Nephron (organoid): ENCODE results near the gene CYB5R4.

Experiments used
- H3K27ac Mint-ChIP-seq, 3 experiments: 2 replicates each; pipeline ENCODE4 v1.8.0; 2020; ENCODE audit warnings: mixed read lengths in 3 of 3, mild to moderate bottlenecking in 2 of 3, moderate library complexity in 1 of 3
- H3K27me3 Mint-ChIP-seq: 2 replicates; pipeline ENCODE4 v1.8.0; 2021; ENCODE audit warnings: low read depth, mild to moderate bottlenecking, moderate library complexity, mixed read lengths
- H3K36me3 Mint-ChIP-seq: 2 replicates; pipeline ENCODE4 v1.8.0; 2020; ENCODE audit warnings: low read depth, mixed read lengths
- H3K4me1 Mint-ChIP-seq: 2 replicates; pipeline ENCODE4 v1.8.0; 2020; ENCODE audit warnings: mixed read lengths
- H3K4me3 Mint-ChIP-seq, 3 experiments: 2 replicates each; pipeline ENCODE4 v1.8.0; 2020; ENCODE audit warnings: mild to moderate bottlenecking in 3 of 3, mixed read lengths in 3 of 3, moderate library complexity in 2 of 3
- H3K9me3 Mint-ChIP-seq: 2 replicates; pipeline ENCODE4 v1.8.0; 2020; ENCODE audit warnings: mixed read lengths
- CTCF ChIP-seq, 3 experiments: fragments of 200-600 bp; sonication (generic); IDR thresholded peaks; one replicate each; pipeline ENCODE4 v1.5.0; 2021; ENCODE audit warnings: antibody characterized with exemption in 3 of 3; ENCODE audit not compliant: unreplicated experiment in 3 of 3

CYB5R4 gene

GRCh38 chr6:83849127-83849526 is 10.4 kb upstream of the CYB5R4 start:
- H3K36me3 Mint-ChIP-seq, result no peaks in the 10 kb centered on the region
- no peaks in the 10 kb centered on the region for H3K9me3 Mint-ChIP-seq
- peaks cover 52% of the 10 kb centered on the region for H3K27me3 Mint-ChIP-seq
- H3K4me3 Mint-ChIP-seq, result no peak overlapping the region
- no peaks in the 10 kb centered on the region for H3K4me1 Mint-ChIP-seq
- no peak for TF ChIP-seq CTCF (IDR thresholded peaks at IDR 0.05; ENCODE audit: unreplicated experiment in 3 of 3)
- H3K27ac Mint-ChIP-seq, result no peak overlapping the region

- Mint-ChIP-seq H3K4me1 (no peaks in the 10 kb centered on the region), H3K36me3 (no peaks in the 10 kb centered on the region), H3K4me3 (no peak overlapping the region), H3K9me3 (no peaks in the 10 kb centered on the region), H3K27ac (no peak overlapping the region), H3K27me3 (peaks cover 56% of the 10 kb centered on the region)
- TF ChIP-seq CTCF (IDR thresholded peaks at IDR 0.05; ENCODE audit: unreplicated experiment in 3 of 3), result no peak
These were observed 9.9 kb upstream of the CYB5R4 start for GRCh38 chr6:83849610-83850009.

DNA sequence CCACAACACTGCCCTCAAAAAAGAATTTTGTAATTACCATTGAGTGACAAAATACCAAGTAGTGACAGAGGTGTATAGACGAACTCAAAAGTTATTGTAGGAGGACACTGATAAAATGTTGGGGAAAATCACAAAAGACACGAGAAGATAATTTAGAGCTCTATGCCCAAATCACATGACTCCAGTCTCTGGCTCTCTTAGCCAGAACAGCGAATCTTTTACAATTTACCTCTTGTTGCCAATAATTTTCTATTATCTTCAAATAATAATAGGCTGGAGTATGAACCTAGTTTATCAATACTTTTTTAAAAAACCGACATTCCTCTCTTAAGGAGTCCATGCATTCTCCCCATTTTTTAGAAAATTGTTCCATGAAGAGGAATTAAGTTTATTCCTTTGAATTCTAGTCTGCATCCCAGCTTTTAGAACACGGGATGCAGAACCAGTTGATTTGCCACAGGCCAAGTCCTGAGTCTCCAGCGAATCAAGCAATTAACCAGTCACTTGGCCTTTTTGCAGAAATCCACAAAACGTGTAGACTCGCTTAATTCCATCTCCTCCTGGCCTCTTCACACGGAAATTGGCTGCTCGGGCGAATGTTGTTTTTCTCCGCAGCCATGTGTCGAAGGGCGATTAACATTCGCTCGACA is 6.8 kb upstream of the CYB5R4 start:
- H3K27ac Mint-ChIP-seq, result no peak overlapping the region
- no peaks in the 10 kb centered on the region for H3K9me3 Mint-ChIP-seq
- H3K27me3 Mint-ChIP-seq, result peaks cover 75% of the 10 kb centered on the region
- peak overlapping the region; percentile 76 to 84 (median 76) for H3K4me3 Mint-ChIP-seq
- TF ChIP-seq CTCF (IDR thresholded peaks at IDR 0.05; ENCODE audit: unreplicated experiment in 3 of 3), result no peak
- no peaks in the 10 kb centered on the region for H3K36me3 Mint-ChIP-seq
- no peaks in the 10 kb centered on the region for H3K4me1 Mint-ChIP-seq

GRCh38 chr6:83853178-83854000 is 6.1 kb upstream of the CYB5R4 start, which contains the start of gene RIPPLY2:
RIPPLY2 (plus strand) TSS chr6:83853360; CDS start chr6:83853417, 57 bp downstream.
- no peak within 1 kb of the TSS for H3K27ac Mint-ChIP-seq
- H3K27me3 Mint-ChIP-seq, result peaks cover 74% of the 10 kb centered on the region
- TF ChIP-seq CTCF (IDR thresholded peaks at IDR 0.05; ENCODE audit: unreplicated experiment in 3 of 3), result no peak
- peak within 1 kb of the TSS; percentile 76 to 84 (median 78) for H3K4me3 Mint-ChIP-seq
- H3K4me1 Mint-ChIP-seq, result no peaks in the 10 kb centered on the region
- H3K36me3 Mint-ChIP-seq, result no peaks in the 10 kb centered on the region
- H3K9me3 Mint-ChIP-seq, result no peaks in the 10 kb centered on the region

DNA sequence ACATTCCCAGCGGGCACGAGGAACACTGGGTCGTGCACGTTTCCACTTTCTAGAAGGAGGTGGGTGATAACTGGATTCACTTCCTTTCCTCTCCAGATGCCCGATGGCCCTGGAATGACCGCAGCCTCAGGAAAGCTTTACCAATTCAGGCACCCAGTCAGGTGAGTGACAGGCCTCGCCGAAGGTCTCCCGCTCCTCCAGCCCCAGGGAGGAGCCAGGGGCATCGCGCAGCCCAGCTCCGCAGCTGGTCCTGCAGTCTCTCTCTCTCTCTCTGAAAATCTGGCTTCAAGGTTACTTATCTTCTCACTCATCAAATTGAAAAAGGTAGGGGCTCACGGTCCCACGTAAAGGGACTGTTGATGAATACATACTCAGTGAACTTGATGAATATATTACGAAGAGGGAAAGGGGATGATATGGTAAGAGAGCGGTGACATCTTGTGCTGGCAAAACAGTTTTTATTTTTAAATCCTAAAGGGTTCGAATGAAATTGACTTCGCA is 5.4 kb upstream of the CYB5R4 start:
- Mint-ChIP-seq H3K27ac (no peak overlapping the region), H3K27me3 (peaks cover 70% of the 10 kb centered on the region)

More for the DNA sequence above, 5.4 kb upstream of the CYB5R4 start:
- no peak for TF ChIP-seq CTCF (IDR thresholded peaks at IDR 0.05; ENCODE audit: unreplicated experiment in 3 of 3)
- H3K9me3 Mint-ChIP-seq, result no peaks in the 10 kb centered on the region
- peaks cover under 1% of the 10 kb centered on the region for H3K4me1 Mint-ChIP-seq
- peak overlapping the region; percentile 67 to 84 (median 78) for H3K4me3 Mint-ChIP-seq
- H3K36me3 Mint-ChIP-seq, result no peaks in the 10 kb centered on the region
